GM21515 (cell line): ENCODE data around the gene VSTM5.

ENCODE experiments used
- ATAC-seq: cut with Tn5 transposase; IDR thresholded peaks from one replicate; pipeline ENCODE4 v1.9.1; 2021; ENCODE audit not compliant: unreplicated experiment

VSTM5 gene

DNA sequence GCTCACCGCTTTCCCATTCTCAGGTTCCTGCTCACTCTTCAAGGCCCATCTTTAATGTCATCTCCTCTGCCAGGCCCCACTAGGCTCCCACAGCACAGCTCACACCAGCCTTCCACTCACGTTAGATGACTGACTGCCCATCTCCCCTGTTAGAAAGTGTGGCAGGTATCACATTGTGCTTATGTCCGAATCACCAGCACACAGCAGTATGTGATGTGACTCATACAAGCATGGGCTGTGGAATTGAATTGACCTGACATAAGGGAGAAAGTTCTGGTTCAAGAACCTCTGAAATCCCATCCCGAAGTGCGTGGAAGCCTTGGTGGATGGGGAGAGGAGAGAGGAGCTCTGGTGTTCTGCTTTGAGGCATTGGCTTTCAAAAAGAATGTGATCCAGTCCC is 6.5 kb downstream of the VSTM5 start:
- ATAC-seq: no peak

DNA sequence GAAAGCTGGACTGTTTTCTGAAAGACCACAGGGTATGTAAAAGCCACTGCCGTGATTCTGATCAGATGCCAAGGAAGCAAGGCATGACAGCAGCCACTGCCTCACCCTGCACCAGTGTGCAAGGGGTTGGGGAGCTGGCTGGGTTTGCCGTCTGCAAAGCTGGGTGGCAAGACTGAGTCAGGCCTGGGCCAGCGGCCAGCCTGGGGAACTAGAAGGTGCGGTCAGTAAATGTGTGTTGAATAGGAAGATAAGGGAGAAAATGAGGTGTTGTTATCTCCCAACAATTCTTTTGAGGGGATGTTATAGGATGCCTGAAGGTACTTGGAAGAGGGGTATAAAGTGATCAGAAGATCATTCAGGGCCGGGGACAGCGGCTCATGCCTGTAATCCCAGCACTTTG is 8.0 kb downstream of the VSTM5 start:
- ATAC-seq: no peak

DNA sequence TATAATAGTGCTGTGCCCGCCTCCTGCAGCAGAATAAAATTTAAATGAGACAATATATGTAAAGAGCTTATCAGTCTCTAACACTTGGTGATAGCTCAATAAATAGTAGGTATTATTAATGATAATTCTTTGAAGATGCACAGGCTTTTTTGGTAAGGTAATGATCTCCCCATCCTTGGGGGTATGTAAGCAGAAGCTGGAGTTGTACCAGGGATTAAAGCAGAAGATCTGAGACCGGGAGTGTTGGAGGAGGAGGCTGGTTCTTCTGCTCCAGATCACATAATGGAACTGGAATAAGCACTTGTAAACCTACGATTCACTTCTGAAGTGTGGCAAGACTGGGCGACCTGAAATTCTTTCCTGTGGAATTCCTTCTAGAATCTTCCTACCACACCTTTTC is 8.4 kb downstream of the VSTM5 start:
- ATAC-seq: no peak

DNA sequence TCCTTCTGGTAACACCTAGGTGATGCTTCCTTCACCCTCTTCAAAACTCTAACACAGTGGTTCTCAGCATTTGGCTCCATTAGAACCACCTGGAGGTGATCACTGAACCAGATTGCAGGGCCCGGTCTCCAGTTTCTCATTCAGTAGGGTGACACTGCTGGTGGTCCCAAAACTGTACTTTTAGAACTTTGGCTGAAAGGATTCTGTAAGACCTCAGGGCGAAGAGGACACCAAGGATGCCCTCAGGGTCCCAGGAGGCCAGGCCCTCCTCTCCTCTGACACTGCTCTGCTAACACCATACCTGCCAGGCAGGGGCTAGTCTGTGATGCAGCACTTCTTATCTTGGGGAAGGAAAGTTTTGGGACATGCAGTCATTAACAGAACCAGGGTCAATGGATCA is 9.0 kb downstream of the VSTM5 start:
- ATAC-seq: no peak

DNA sequence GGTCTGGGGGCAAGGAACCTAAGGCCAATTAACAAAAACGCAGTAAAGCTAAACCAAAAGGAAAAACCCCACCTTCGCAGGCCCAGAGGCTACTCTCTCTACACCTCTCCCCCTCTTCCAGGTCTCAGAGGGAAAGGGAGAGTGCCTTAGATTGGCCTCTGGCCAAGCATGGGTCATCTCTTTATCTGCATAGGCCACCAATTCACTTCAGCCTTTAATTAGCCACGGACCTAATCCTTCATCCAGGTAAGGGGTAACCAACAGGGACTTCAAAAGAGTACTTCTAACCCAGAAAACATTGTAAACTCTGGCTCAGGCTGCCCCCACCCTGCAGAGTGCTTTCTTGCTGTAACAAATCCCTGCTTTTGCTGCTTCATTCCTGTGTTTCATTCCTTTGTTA is 9.4 kb downstream of the VSTM5 start:
- ATAC-seq: no peak

DNA sequence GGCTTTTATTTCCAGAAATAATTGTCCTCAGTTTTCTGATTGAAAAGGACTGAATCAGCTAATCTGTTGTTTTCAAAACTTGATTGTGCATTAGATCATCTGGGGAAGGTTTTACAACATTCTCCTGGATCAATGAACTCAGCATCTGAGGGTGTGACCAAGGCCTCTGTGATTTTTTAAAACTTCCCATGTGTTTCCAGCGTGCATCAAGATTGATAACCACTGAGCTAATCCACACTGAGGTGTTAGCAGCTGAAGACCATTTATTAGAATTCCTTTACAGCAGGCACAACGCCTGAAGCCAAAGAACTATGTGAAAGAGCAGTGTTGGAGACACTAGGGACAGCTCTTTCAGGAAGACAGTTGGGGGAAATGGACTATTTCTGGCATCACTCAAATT is 10.2 kb downstream of the VSTM5 start:
- no peak for ATAC-seq

DNA sequence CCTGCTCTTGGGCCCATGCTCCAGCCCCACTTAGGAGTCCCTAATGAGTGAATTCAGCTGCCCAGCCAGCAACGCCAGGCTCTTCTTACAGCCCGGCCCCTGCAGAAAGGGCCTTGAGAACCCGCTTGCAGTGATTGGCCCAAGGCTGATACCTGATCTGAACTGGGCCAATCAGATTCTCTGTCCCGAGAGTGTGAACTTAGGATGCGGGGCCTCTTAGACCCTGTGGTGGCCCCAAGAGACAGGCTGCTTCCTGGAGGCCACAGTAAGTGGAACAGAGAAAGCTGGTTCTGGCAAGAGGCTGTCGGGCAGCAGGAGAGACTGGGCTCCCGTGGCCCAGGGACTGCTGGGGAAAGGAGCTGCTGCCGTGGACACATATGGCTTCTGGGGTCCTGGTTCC is 11.5 kb downstream of the VSTM5 start:
- ATAC-seq: no peak

DNA sequence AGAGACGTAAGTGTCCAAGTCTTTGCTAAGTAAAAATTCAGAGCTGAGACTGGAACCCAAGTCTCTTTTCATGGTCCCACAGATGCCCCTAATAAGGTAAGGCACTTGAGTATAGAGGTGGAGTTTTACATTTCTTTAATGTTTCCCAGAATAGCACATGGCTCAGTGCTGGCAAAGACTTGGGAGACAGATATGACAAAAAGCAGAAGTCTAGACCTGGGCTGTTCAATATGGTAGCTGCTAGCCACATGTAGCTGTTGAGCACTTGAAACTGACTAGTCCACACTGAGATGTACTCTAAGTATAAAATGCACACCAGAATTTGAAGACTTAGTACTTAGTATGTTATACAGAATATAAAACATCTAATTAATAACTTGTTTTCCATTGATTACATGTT is 17.6 kb downstream of the VSTM5 start:
- no peak for ATAC-seq

DNA sequence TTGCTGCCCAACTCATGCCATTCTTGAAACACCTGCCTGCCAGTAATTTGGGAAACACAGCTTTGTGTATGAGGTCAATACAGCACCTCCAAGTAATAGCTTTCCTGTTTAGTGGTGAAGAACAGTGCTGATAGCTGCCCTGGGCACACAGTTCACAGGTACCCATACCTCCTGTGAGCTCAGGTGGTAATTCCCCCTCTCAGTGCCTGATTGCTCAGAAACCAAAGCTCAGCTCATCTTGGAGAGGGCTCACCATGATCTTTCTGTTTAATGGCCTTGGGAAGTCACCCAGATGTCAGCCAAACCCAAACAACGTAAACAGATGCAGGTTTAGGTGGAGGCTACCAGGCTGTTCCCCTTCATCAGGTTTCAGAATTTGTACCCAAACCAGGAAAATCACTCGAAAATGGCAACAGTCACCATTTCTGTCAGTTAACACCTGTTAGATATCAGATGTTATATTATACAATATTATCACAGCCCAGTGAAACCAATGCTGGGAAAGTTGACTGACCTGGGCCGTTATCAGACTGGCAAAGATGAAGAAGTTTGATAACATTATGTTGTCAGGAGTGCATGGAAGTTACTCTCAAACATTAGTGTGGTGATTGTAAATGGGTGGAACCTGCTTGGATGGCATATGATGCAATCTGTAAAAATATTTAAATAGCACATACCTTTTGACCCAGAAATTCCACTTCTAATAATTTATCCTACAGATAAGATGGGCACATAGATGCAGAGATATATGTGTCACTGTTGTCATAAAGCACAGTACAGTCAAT is 18.9 kb downstream of the VSTM5 start:
- ATAC-seq: no peak

DNA sequence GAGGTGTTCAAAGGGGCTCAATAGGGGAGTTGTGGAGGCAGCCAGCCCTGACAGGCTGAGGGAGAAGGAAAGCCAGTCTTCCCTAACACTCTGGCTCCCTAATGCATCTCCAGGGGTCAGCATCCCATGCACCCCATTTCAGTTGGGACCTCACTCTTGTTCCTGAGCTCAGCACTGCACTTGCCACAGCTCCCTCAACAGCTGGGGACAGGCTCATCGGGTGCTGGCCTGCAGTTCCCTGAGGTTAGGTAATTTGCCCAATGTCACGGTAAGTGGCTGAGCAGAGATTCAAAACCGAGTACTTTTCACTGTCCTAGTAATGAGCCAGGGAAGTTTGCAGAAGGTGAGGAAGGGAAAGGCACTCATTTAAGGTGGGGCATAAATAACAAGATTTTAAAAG is 20.8 kb downstream of the VSTM5 start:
- ATAC-seq: no peak

DNA sequence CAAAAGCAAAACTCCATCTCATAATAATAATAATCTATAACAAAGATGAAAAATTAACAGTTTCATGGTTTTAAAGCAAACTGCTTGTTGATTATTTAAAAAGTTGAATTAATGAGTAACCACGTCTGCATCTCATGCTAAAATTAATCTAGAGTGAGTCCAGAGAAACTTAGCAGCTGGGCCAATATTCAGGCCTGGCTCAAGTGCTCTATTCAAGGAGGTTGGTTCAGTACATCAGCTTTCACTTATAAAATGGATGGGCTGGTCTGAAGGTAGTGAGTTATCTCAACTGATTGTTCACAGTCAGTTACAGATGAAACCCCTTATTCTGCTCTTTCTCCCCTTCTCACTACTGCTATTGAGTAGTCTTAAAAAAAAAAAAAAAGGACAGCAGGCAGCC is 23.1 kb downstream of the VSTM5 start:
- no peak for ATAC-seq

DNA sequence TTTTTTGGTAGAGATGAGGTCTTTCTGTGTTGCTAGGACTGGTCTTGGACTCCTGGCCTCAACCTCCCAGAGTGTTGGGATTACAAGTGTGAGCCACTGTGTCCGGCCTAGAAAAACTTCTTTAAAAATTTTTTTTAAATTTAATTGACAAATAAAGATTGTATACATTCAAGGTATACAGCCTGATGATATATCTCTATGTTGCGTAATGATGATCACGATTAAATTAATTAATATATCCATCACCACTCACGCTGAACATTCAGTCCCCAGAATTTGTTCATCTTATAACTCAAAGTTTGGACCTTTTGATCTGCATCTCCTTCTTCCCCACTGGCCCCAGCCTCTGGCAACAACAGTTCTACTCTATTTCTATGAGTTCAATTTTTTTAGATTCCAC is 27.2 kb downstream of the VSTM5 start:
- ATAC-seq: no peak

DNA sequence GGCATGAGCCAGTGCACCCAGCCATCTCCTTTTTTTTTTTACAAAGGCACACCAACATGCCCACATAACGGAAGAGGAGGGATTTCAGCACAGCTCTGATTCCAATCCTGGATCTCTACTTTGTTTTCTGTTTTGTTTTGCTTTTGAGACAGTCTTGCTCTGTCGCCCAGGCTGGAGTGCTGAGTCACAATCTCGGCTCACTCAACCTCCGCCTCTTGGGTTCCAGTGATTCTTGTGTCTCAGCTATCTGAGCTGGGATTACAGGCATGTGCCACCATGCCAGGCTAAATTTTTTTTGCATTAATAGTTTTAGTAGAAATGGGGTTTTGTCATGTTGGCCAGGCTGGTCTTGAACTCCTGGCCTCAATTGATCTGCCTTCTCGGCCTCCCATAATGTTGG is 28.1 kb downstream of the VSTM5 start:
- no peak for ATAC-seq

DNA sequence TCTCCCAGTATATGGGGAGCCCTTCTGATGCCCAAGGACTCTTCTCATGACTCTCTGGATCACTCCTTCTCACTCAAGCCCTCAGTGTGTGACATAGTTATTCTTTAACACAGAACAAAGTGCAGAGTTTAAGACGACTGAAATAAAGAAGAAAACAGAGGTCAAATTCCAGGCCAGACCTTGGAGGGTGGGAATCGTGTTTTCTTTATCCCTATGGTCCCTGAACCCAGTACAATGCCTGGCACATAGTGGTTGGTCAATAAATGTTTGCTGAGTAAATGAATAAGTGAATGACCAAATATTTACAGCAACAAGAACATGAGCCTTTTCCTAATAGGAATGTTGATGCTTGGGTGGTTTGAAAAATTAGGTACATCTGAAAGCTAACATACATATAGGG is 28.8 kb downstream of the VSTM5 start:
- no peak for ATAC-seq

DNA sequence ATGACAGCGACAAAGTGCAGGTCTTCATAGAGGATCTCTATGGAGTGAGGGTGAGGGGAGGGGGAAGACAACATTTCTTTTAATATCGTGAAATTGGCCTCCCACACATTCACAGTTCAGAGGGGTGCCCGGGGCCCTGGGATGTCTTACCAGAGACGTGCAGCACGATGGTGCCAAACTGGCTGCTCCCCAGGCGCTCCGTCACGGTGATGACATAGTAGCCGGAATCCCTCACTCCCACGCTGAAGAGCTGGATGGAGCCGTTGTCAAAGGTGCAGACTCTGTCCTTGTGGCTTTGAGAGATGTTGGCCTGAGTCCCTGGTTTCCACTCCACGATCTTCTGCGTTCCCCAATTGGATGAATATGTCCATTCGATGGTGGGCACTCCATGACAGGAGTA is 29.6 kb downstream of the VSTM5 start:
- ATAC-seq: no peak

DNA sequence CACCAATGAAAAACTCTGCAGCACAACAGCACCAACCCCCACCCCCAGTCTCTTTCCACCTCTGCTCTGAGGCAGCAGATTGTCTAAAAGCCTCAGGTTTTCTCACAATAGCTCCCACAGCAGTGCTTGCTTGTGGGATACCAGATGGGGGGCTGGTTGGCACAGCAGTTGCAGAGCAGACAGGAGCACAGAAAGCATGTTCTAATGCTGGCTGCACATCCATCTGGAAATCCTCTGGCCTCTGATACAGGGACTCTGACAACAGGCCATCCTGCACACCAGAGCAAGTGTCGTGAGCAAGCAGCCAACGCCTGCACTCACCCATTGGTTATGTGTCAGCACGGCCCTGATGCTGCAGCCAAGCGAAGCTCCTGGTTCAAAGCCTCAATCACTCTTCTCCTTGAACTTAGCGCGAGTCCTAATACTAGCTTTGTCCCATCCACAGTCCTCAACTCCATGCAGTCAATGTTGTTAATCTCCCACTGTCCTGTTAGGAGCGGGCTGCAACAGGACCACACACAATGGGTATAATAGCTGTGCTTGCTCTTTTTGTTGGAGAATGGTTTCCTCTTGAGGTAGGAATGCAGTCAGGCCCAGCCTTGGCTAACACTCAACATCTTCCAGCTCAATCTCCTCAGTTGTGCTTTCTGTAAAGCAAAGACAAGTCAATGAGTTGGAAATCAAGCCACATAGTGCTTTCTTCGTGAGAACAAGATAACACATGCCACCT is 30.3 kb downstream of the VSTM5 start:
- ATAC-seq: no peak

DNA sequence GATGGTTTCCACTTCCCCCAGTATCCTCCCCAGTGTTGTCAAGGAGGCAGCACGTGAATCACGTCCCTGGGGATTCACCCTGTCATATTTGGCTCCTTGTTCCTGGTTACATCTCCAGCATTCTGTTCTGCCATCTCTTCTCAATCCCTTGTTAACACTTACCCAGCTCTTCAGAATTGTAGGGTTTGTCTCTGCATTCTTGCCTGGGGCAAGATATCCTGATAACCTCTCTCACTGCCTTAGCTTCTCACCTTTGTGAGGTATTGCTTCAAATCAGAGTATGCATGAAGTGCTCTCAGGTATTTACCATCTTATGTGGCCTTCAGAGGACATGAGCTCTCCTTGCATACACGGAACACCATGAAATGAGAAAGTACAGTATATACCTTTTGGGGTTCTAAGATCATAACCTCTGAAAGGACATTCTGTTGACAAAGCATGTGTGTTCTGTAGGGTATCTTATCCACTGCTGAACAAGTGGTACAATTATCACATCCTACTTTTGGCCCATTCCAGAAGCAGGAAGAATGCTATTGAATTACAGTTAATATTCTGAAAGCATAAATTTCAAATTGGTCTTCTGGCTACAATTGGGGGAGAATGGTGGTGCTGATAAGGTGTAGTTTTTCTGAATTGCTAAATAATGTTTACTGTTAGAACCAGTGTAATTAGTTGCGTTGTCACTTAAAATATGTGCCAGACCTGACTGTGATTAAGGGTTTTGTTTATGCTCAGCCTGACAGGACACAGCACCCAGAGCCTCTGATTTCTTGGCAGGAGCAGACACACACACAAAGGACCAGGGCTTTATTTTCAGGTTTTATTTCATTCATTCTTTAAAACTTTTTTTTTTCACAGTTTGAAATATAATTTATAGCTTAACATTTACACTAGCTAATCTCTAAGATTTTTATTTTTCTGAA is 32.7 kb downstream of the VSTM5 start:
- ATAC-seq: no peak

DNA sequence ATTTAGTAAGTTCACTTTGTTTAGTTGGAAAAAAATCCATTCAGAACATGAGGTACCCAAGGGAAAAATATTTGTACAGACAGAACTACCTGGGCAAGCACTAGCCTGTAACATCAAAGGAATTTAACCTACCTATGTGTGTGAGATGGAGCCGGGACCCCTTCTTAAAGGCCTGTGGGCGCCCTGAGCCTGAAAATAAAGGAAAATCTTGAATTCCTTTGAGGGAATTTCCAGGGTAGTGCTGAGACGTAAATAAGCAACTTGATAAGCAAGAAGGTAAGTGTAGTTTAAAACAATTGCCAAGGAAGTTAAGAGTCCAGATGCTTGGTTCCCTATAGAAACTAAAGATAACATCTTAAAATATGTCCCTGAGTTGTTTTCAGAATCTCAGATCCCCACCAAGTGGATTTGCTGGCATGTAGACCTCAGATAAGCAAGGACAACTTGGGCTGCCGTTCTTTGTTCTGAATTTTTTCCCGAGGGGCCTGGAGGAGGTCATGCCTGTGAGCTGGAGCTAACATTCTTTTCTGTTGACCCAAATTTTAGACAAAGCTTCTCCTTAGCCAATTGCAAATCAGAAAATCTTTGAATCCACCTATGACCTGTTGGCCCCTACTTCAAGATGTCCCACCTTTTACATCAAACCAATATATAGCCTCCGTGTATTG is 35.3 kb downstream of the VSTM5 start:
- no peak for ATAC-seq

DNA sequence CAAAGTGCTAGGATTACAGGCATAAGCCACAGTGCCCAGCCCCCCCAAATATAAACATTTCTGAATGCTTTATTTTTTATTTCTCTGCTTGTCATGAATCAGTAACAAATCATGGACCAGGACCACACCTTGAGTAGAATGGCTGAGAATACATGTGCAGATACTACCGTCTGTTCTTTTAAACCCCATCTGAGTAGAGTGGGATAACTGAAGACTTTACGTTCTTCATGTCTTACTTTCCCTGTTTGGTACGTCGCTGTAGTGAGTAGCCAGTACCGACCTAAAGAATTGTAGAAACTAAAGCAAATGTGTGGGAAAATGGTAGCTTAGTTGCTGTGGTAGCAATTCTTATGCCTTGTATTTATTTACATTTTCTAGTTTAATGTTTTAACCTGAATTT is 36.4 kb downstream of the VSTM5 start:
- no peak for ATAC-seq

DNA sequence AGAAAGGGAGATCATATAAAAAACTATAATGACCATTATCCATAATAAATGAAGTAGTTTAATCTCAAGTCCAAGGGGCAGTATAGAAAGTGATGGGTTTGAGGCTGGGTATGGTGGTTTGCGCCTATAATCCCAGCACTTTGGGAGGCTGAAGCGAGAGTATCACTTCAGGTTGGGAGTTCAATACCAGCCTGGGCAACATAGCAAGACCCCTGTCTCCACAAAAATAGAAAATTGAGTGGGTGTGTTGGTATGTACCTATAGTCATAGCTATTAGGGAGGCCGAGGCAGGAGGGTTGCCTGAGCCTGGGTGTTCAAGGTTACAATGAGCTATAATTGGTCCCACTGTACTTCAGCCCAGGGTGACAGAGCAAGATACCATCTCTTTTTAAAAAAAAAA is 42.4 kb downstream of the VSTM5 start:
- ATAC-seq: no peak

DNA sequence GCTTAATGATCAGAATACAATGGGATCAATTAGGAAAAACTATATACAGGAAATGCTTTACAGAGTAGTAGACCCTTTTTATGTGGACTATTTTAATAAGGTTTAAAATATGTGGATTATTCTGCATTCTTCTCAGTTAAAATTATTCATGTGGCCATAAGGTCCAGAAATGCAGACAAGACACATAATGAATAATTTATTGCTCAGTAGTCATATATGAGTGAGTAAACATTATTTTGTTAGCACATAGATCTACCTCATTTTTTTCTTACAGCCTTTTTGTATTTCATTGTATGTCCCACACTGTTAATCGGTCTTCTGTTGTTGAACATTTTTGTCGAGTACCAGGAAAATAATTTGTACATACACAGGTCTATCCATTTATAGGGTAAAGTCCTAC is 45.5 kb downstream of the VSTM5 start:
- no peak for ATAC-seq
